ENCODE data around the gene ERC1. TPM values are rescaled to one million over a fixed set of nuclear protein-coding genes. Genes with fewer than 3 reads are reported as not detected.
"Not testable (repeated sequence)": the region's sequence is repeated elsewhere in the genome, so short reads cannot be mapped to it uniquely, and the experiment has no call there.

ERC1 gene
- total RNA-seq, 2 experiments from 2014 or later = 21.7 to 27.0 TPM

DNA sequence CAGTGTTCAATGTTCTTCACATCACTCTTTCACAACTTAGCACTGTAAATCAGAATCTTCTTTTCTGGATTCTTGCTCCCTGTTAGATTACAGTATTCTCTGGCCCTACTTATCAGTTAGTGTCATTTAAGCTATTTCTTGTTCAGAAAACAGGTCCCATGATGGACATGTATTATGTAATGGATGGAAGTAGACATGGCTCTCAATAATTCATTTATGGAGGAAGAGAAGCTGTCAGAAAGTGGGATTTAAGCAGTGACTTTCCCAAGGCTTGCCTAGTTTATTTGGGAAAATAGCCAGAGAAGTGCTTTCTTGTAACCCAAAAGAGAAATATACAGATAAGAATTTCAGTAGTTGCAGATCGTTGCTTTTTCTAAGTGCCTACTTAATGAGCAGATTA lies 1.6 kb downstream of the ERC1 start:
- Mint-ChIP-seq H3K9me3 (no peaks in the 10 kb centered on the region), H3K4me1 (ENCODE audit: low read depth) (peaks cover 51% of the 10 kb centered on the region), H3K27me3 (no peaks in the 10 kb centered on the region), H3K36me3 (ENCODE audit: low read depth) (peaks cover 2% of the 10 kb centered on the region), H3K27ac (no peak overlapping the region), H3K4me3 (peak overlapping the region; percentile 85)
- POLR2A ChIA-PET = interaction anchor here (0.6 kb wide), 1 partner anchor 520 kb away, joined by 3 read pairs; no protein-coding TSS in a partner anchor
- DNase-seq = no peak
- CTCF ChIA-PET = interaction anchor here (1.2 to 1.8 kb wide), 5 partner anchors 44 to 591 kb away, joined by 4 to 6 read pairs (median 6); partner anchors contain the start of gene RAD52
- ATAC-seq = no peak
- intact Hi-C loops (cut with micrococcal nuclease) = loop anchor here (10.0 kb wide), 1 partner anchor 102 kb away; no protein-coding TSS in a partner anchor
- TF ChIP-seq CTCF (IDR thresholded peaks at IDR 0.05) = no peak

DNA sequence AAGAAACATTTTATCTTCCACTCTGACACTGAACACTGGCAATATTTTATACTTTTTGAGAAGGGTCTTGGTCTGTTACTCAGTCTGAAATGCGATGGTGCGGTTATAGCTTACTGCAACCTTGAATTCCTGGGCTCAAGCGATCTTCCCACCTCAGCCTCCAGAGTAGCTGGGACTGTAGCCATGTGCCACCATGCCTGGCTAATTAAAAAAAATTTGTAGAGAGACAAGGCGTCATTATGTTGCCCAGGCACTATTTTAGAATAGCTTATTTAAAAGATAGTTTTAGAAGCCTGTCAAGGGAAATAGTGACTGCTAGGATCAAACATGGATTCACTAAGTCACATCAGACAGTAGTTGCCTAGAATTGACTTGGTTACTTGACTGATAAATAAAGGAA lies 5.9 kb downstream of the ERC1 start:
- Mint-ChIP-seq H3K9me3 (no peaks in the 10 kb centered on the region), H3K36me3 (ENCODE audit: low read depth) (peaks cover 6% of the 10 kb centered on the region), H3K27ac (no peak overlapping the region), H3K4me1 (ENCODE audit: low read depth) (peaks cover 41% of the 10 kb centered on the region), H3K27me3 (no peaks in the 10 kb centered on the region), H3K4me3 (no peak overlapping the region)
- ATAC-seq = no peak
- TF ChIP-seq CTCF (IDR thresholded peaks at IDR 0.05) = no peak
- intact Hi-C loops (cut with micrococcal nuclease) = loop anchor here (10.0 kb wide), 1 partner anchor 98 kb away; no protein-coding TSS in a partner anchor
- POLR2A ChIA-PET = no interaction called here
- CTCF ChIA-PET = interaction anchor here (2.0 kb wide), 1 partner anchor 96 kb away, joined by 6 read pairs; no protein-coding TSS in a partner anchor
- no peak for DNase-seq

- Mint-ChIP-seq H3K36me3 (ENCODE audit: low read depth) (peaks cover 8% of the 10 kb centered on the region), H3K4me1 (ENCODE audit: low read depth) (peaks cover 35% of the 10 kb centered on the region), H3K27me3 (no peaks in the 10 kb centered on the region), H3K9me3 (no peaks in the 10 kb centered on the region), H3K27ac (no peak overlapping the region), H3K4me3 (no peak overlapping the region)
- ATAC-seq = no peak
- intact Hi-C loops (cut with micrococcal nuclease) = loop anchor here (10.0 kb wide), 1 partner anchor 97 kb away; no protein-coding TSS in a partner anchor
- ChIA-PET POLR2A (no interaction called here), CTCF (interaction anchor here (2.0 kb wide), 1 partner anchor 95 kb away, joined by 6 read pairs; no protein-coding TSS in a partner anchor)
- no peak for DNase-seq
- no peak for TF ChIP-seq CTCF (IDR thresholded peaks at IDR 0.05)
Observed at GRCh38 chr12:997505-997904, 6.5 kb downstream of the ERC1 start.

GRCh38 chr12:998020-998874 lies 7.2 kb downstream of the ERC1 start:
- no peaks in the 10 kb centered on the region for H3K27me3 Mint-ChIP-seq
- POLR2A ChIA-PET = no interaction called here
- no peak overlapping the region for H3K27ac Mint-ChIP-seq
- CTCF ChIA-PET = interaction anchor here (2.0 kb wide), 1 partner anchor 95 kb away, joined by 6 read pairs; no protein-coding TSS in a partner anchor
- ATAC-seq (no peak), DNase-seq (no peak)
- TF ChIP-seq CTCF (IDR thresholded peaks at IDR 0.05) = no peak
- H3K4me1 Mint-ChIP-seq (ENCODE audit: low read depth) = peaks cover 29% of the 10 kb centered on the region
- no peak overlapping the region for H3K4me3 Mint-ChIP-seq
- no peaks in the 10 kb centered on the region for H3K9me3 Mint-ChIP-seq
- peaks cover 9% of the 10 kb centered on the region for H3K36me3 Mint-ChIP-seq (ENCODE audit: low read depth)
- intact Hi-C loops (cut with micrococcal nuclease) = loop anchor here (10.0 kb wide), 1 partner anchor 97 kb away; no protein-coding TSS in a partner anchor

DNA sequence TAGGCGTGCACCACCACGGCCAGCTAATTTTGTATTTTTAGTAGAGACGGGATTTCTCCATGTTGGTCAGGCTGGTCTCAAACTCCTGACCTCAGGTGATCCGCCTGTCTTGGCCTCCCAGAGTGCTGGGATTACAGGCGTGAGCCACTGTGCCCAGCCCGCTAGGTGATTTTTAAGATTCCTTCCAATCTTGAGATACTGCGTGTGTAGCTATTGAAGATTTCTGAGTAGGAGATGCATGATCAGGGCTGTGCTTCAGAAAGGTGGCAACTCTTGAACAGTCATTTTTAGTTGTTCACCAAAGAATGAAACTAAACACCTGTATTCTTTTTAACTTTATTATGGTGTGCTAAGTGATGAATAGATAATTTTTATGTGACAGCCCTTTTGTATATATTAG lies 8.7 kb downstream of the ERC1 start:
- H3K27me3 Mint-ChIP-seq; H3K27ac Mint-ChIP-seq; H3K4me3 Mint-ChIP-seq; H3K36me3 Mint-ChIP-seq (ENCODE audit: low read depth); CTCF ChIA-PET; H3K9me3 Mint-ChIP-seq; ATAC-seq; DNase-seq: not testable (repeated sequence)
- peaks cover 28% of the 10 kb centered on the region for H3K4me1 Mint-ChIP-seq (ENCODE audit: low read depth)
- intact Hi-C loops (cut with micrococcal nuclease) = loop anchor here (10.0 kb wide), 1 partner anchor 95 kb away; no protein-coding TSS in a partner anchor
- POLR2A ChIA-PET = interaction anchor here (1.5 kb wide), 1 partner anchor 10 kb away, joined by 3 read pairs; no protein-coding TSS in a partner anchor

Measured in activated CD8-positive, alpha-beta T cell treated with anti-CD3 and anti-CD28 coated beads for 36 hours (primary cell).